Sigmoid colon (tissue), 7 donors: ENCODE measurements around the gene OR6J1. TPM values are rescaled to one million over a fixed set of nuclear protein-coding genes. Genes with fewer than 3 reads are reported as not detected.
"Not testable (repeated sequence)": the region's sequence is repeated elsewhere in the genome, so short reads cannot be mapped to it uniquely, and the experiment has no call there.

Source experiments
- DNase-seq: peaks from one replicate; pipeline ENCODE4 v3.0.0-alpha.2; 2019
- H3K27ac ChIP-seq, 4 donors: fragments of 200-600 bp; sonication (generic); one replicate each; pipeline ENCODE4 v1.5.1; 2016 to 2019; ENCODE audit warnings: mild to moderate bottlenecking in 1 of 4
- H3K27me3 ChIP-seq, 3 donors: fragments of 200-600 bp; sonication (generic); one replicate each; pipeline ENCODE4 v1.5.1; 2019; ENCODE audit warnings: mild to moderate bottlenecking in 1 of 3
- H3K36me3 ChIP-seq, 4 donors: fragments of 200-600 bp; sonication (generic); one replicate each; pipeline ENCODE4 v1.5.1; 2016 to 2019
- H3K4me1 ChIP-seq, 4 donors: fragments of 200-600 bp; sonication (generic); one replicate each; pipeline ENCODE4 v1.5.1; 2017 to 2019
- H3K4me3 ChIP-seq, 4 donors: fragments of 200-600 bp; sonication (generic); one replicate each; pipeline ENCODE4 v1.5.1; 2017 to 2019; ENCODE audit warnings: mild to moderate bottlenecking in 2 of 4, moderate library complexity in 1 of 4
- H3K9me3 ChIP-seq, 4 donors: fragments of 200-600 bp in 3 of 4; sonication (generic) in 3 of 4; one replicate each; pipeline versions ENCODE4 v1.5.1 to v1.6.1; 2013 to 2019
- CTCF ChIP-seq, 4 experiments: fragments of 450-650 bp in 3 of 4; fragments of 200-600 bp in 1 of 4; IDR thresholded peaks; one replicate each; pipeline ENCODE4 v1.5.1; 2016 to 2019; ENCODE audit warnings: antibody characterized with exemption in 4 of 4, mild to moderate bottlenecking in 3 of 4, moderate library complexity in 2 of 4
- EP300 ChIP-seq, 4 donors: sonication (generic); formaldehyde crosslinking; IDR thresholded peaks; one replicate each; pipeline ENCODE4 v1.6.1; 2017; ENCODE audit warnings: antibody characterized with exemption in 4 of 4
- POLR2A ChIP-seq, 2 donors: fragments of 450-650 bp; IDR thresholded peaks; one replicate each; pipeline ENCODE4 v1.6.1; 2016; ENCODE audit warnings: antibody characterized with exemption in 2 of 2, mild to moderate bottlenecking in 2 of 2, moderate library complexity in 2 of 2
- POLR2AphosphoS5 ChIP-seq, 4 donors: sonication (generic); formaldehyde crosslinking; IDR thresholded peaks; one replicate each; pipeline ENCODE4 v1.6.1; 2017; ENCODE audit warnings: antibody characterized with exemption in 4 of 4
- WGBS, 2 donors: extraction: QIAGEN DNeasy Blood & Tissue Kit; methylation state at CpG; one replicate each; pipeline ENCODE4 v1.1.7; 2013; 5-methylcytosine and 5-hydroxymethylcytosine counted together
- intact Hi-C: fragments of 100-400 bp; cut with DNase I; formaldehyde crosslinking; loops from one replicate; pipeline ENCODE4 v1.15.1; 2023
- polyA plus RNA-seq, 3 donors: library from polyadenylated mRNA; stranded (reverse); fragments of 200-250 nt; gene quantifications; one replicate each; pipeline ENCODE4 v1.2.3, GENCODE V29; 2013
- total RNA-seq, 4 donors: library from RNA; depleted of rRNA; stranded (reverse); fragments of >200 nt; gene quantifications; one replicate each; pipeline ENCODE4 v1.1.0, GENCODE V29; 2016
- donor health status: healthy with polysubstance abuse.
- donor health status: Bipolar disorder and iron deficiency.
- donor health status: healthy.

OR6J1 gene
- total and polyA plus RNA-seq, 7 donors: not detected

- Histone ChIP-seq H3K27ac (no peak overlapping the region), H3K36me3 (no peaks in the 10 kb centered on the region), H3K9me3 (no peaks in the 10 kb centered on the region), H3K27me3 (no peaks in the 10 kb centered on the region), H3K4me3 (no peak overlapping the region), H3K4me1 (peaks cover 0 to 21% (median 15%) of the 10 kb centered on the region in 4 donors)
- WGBS, 2 donors: 59 to 73% methylated on average over 3 of the region's 3 CpGs
- no peak for TF ChIP-seq CTCF (IDR thresholded peaks at IDR 0.05)
- TF ChIP-seq POLR2AphosphoS5 (IDR thresholded peaks at IDR 0.05): no peak
- TF ChIP-seq EP300 (IDR thresholded peaks at IDR 0.05): no peak
- TF ChIP-seq POLR2A (IDR thresholded peaks at IDR 0.05): no peak
- intact Hi-C loops: loop anchor here (10.0 kb wide), 1 partner anchor 172 kb away; the partner anchor contains the start of gene OXA1L
- DNase-seq: no peak
Observed at GRCh38 chr14:22593189-22593588, 51.0 kb downstream of the OR6J1 start.

DNA sequence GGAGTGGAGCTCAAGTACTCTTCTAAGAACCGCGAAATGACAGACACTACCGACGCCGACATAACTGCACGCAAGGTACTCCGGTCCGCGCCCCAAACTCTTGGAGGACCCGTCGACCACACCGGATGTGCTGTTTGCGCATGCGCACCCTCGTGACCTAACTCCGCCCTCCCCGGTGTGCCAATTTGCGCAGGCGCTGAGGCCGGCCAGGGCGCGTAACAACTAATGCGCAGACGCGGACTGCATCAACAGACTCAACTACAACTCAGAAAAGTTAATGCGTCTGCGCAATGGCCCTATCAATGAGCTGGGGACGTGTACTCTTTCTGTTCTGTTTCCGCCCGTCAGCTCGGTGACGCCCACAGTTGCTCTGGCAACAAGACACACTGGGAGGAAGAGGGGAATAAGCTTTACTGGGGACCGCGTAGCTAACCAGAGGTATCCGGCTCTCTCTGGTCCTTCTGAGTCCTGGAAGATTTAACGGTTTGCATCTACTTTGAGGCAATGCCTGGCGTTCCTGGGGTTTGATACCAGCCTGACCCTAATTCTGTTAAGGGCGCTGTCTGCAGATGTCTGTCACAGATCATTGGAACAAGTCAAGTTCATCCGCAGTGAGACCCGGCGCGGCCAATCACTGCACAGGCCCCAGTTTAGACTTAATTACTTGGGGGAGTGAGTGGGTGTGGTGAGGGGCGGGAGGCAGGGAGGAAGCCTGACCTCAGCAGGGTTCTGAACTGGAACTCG, 54.9 kb downstream of the OR6J1 start, which contains the start of gene DAD1:
Gene DAD1 (minus strand): TSS at position 129 of the 744 bp plus-strand sequence. CDS start 67 bp downstream, at position 62.
- Histone ChIP-seq H3K9me3 (no peaks in the 10 kb centered on the region), H3K27me3 (no peaks in the 10 kb centered on the region), H3K27ac (peak within 1 kb of the TSS; percentile 89 to 96 (median 93)), H3K36me3 (no peaks in the 10 kb centered on the region), H3K4me1 (peaks cover 0 to 47% (median 37%) of the 10 kb centered on the region in 4 donors), H3K4me3 (peak within 1 kb of the TSS; percentile 59 to 74 (median 68))
- DNase-seq: peak; percentile 99
- TF ChIP-seq POLR2A (IDR thresholded peaks at IDR 0.05): peak; percentile 73 to 86
- peak in 1 of 4 donors; percentile 75 for TF ChIP-seq EP300 (IDR thresholded peaks at IDR 0.05)
- TF ChIP-seq CTCF (IDR thresholded peaks at IDR 0.05): peak in 1 of 4 experiments; percentile 35
- TF ChIP-seq POLR2AphosphoS5 (IDR thresholded peaks at IDR 0.05): peak; percentile 91 to 96 (median 96)
- intact Hi-C loops: no loop called here
- 0% methylated on average over 44 of the region's 44 CpGs for WGBS, 2 donors

GRCh38 chr14:22588526-22589095, 55.5 kb downstream of the OR6J1 start:
- Histone ChIP-seq H3K36me3 (no peaks in the 10 kb centered on the region), H3K27ac (peak overlapping the region; percentile 89 to 96 (median 93)), H3K9me3 (no peaks in the 10 kb centered on the region), H3K4me1 (peaks cover 0 to 53% (median 40%) of the 10 kb centered on the region in 4 donors), H3K4me3 (peak overlapping the region; percentile 59 to 74 (median 68)), H3K27me3 (no peaks in the 10 kb centered on the region)
- intact Hi-C loops: no loop called here
- no peak for DNase-seq
- WGBS, 2 donors: 1% methylated on average over 17 of the region's 17 CpGs
- TF ChIP-seq EP300 (IDR thresholded peaks at IDR 0.05) (no peak), POLR2AphosphoS5 (IDR thresholded peaks at IDR 0.05) (no peak), CTCF (IDR thresholded peaks at IDR 0.05) (no peak), POLR2A (IDR thresholded peaks at IDR 0.05) (no peak)

DNA sequence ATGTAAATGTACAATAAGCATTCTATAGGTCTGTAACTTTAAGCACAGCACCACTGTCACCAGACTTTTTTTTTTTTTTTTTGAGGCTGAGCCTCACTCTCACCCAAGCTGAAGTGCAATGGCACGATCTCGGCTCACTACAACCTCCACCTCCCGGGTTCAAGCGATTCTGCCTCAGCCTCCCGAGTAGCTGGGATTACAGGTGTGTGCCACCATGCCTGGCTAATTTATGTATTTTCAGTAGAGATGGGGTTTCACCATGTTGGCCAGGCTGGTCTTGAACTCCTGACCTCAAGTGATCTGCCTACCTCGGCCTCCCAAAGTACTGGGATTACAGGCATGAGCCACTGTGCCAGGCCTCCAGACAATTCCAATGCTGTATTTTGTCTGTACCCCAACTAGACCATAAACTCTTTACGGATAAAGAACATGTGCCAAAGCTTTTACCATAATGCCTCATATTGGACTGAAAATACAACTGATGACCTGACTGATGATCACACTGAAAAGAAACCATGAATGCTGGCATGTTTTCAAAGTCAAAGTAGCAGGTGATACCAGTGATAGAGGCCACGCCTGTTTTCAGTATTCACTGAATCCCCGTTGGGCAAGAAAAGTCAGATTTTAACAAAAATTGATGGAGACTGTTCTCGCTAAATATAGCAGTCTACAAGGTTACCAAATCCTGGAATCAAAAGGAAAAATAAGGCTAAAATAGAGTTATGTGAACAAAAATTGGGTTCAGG, 56.3 kb downstream of the OR6J1 start:
- H3K36me3 ChIP-seq, H3K27me3 ChIP-seq, intact Hi-C loops, H3K9me3 ChIP-seq, DNase-seq: not testable (repeated sequence)
- 64 to 74% methylated on average over 10 of the region's 10 CpGs for WGBS, 2 donors
- H3K4me3 ChIP-seq: peak overlapping the region; percentile 59 to 74 (median 68)
- H3K27ac ChIP-seq: peak overlapping the region in 3 of 4 donors; percentile 89 to 96 (median 91)
- peaks cover 0 to 53% (median 40%) of the 10 kb centered on the region in 4 donors for H3K4me1 ChIP-seq

GRCh38 chr14:22587247-22587646, 56.9 kb downstream of the OR6J1 start:
- Histone ChIP-seq H3K36me3 (no peaks in the 10 kb centered on the region), H3K27ac (peak overlapping the region in 1 of 4 donors; percentile 3), H3K4me1 (peaks cover 0 to 53% (median 40%) of the 10 kb centered on the region in 4 donors), H3K4me3 (no peak overlapping the region), H3K9me3 (no peaks in the 10 kb centered on the region), H3K27me3 (no peaks in the 10 kb centered on the region)
- intact Hi-C loops: no loop called here
- TF ChIP-seq POLR2A (IDR thresholded peaks at IDR 0.05) (no peak), CTCF (IDR thresholded peaks at IDR 0.05) (no peak)
- WGBS, 2 donors: 88 to 91% methylated on average over 5 of the region's 5 CpGs
- no peak for DNase-seq
